ENCODE results near the gene SLC17A5. TPM values are rescaled to one million over a fixed set of nuclear protein-coding genes. Genes with fewer than 3 reads are reported as not detected.

Gene SLC17A5
- total RNA-seq, 2 experiments from 2014 or later = 4.2 to 5.0 TPM

- Mint-ChIP-seq H3K9me3 (no peaks in the 10 kb centered on the region), H3K36me3 (ENCODE audit: low read depth) (peaks cover 1% of the 10 kb centered on the region), H3K27ac (peak overlapping the region; percentile 28), H3K4me1 (ENCODE audit: low read depth) (peaks cover 31% of the 10 kb centered on the region), H3K4me3 (peak overlapping the region; percentile 87), H3K27me3 (no peaks in the 10 kb centered on the region)
- DNase-seq (no peak), ATAC-seq (no peak)
- no peak for TF ChIP-seq CTCF (IDR thresholded peaks at IDR 0.05)
- ChIA-PET POLR2A (interaction anchor here (0.5 to 4.5 kb wide), 5 partner anchors 23 to 204 kb away, joined by 3 to 78 read pairs (median 15); partner anchors contain the start of genes CGAS, EEF1A1 and MTO1), CTCF (interaction anchor here (1.1 to 1.6 kb wide), 2 partner anchors 71 to 78 kb away, joined by 3 to 10 read pairs; no protein-coding TSS in a partner anchor)
- intact Hi-C loops (cut with micrococcal nuclease) = no loop called here
Observed at GRCh38 chr6:73655341-73655917, 1.6 kb upstream of the SLC17A5 start.

- ATAC-seq = peak; percentile 50
Observed at GRCh38 chr6:73652637-73653570, 888 bp downstream of the SLC17A5 start.

GRCh38 chr6:73649783-73650182 lies 4.0 kb downstream of the SLC17A5 start:
- Mint-ChIP-seq H3K36me3 (ENCODE audit: low read depth) (peaks cover 5% of the 10 kb centered on the region), H3K4me3 (no peak overlapping the region), H3K4me1 (ENCODE audit: low read depth) (peaks cover 17% of the 10 kb centered on the region), H3K9me3 (no peaks in the 10 kb centered on the region), H3K27me3 (no peaks in the 10 kb centered on the region), H3K27ac (no peak overlapping the region)
- TF ChIP-seq CTCF (IDR thresholded peaks at IDR 0.05) = no peak
- ChIA-PET POLR2A (no interaction called here), CTCF (no interaction called here)
- no peak for DNase-seq
- intact Hi-C loops (cut with micrococcal nuclease) = loop anchor here (5.0 kb wide), 1 partner anchor 127 kb away; the partner anchor contains the start of gene EEF1A1
- ATAC-seq = no peak

More at GRCh38 chr6:73652637-73653570, 888 bp downstream of the SLC17A5 start:
- peak; percentile 59 for TF ChIP-seq CTCF (IDR thresholded peaks at IDR 0.05)
- POLR2A ChIA-PET = interaction anchor here (1.1 to 4.5 kb wide), 10 partner anchors 10 to 202 kb away, joined by 3 to 78 read pairs (median 8); partner anchors contain the start of genes CGAS, EEF1A1 and MTO1
- peaks cover 31% of the 10 kb centered on the region for H3K4me1 Mint-ChIP-seq (ENCODE audit: low read depth)
- no peaks in the 10 kb centered on the region for H3K27me3 Mint-ChIP-seq
- peak overlapping the region; percentile 92 for H3K27ac Mint-ChIP-seq
- peak; percentile 79 for DNase-seq
- H3K36me3 Mint-ChIP-seq (ENCODE audit: low read depth) = peaks cover 5% of the 10 kb centered on the region
- peak overlapping the region; percentile 87 for H3K4me3 Mint-ChIP-seq
- CTCF ChIA-PET = interaction anchor here (0.6 to 3.0 kb wide), 31 partner anchors 9 to 344 kb away, joined by 3 to 15 read pairs (median 4); partner anchors contain the start of genes EEF1A1 and MTO1
- intact Hi-C loops (cut with micrococcal nuclease) = loop anchor here (5.0 kb wide), 1 partner anchor 131 kb away; the partner anchor contains the start of gene EEF1A1
- H3K9me3 Mint-ChIP-seq = no peaks in the 10 kb centered on the region

GRCh38 chr6:73648166-73648565 lies 5.6 kb downstream of the SLC17A5 start:
- CTCF ChIA-PET = interaction anchor here (1.5 kb wide), 1 partner anchor 121 kb away, joined by 4 read pairs; no protein-coding TSS in a partner anchor

More at GRCh38 chr6:73648166-73648565, 5.6 kb downstream of the SLC17A5 start:
- intact Hi-C loops (cut with micrococcal nuclease) = no loop called here
- Mint-ChIP-seq H3K36me3 (ENCODE audit: low read depth) (peaks cover 5% of the 10 kb centered on the region), H3K4me1 (ENCODE audit: low read depth) (peaks cover 18% of the 10 kb centered on the region), H3K27ac (no peak overlapping the region), H3K4me3 (no peak overlapping the region), H3K27me3 (no peaks in the 10 kb centered on the region), H3K9me3 (no peaks in the 10 kb centered on the region)
- POLR2A ChIA-PET = interaction anchor here (1.0 to 1.1 kb wide), 2 partner anchors 128 to 134 kb away, joined by 4 read pairs; partner anchors contain the start of gene EEF1A1
- ATAC-seq (no peak), DNase-seq (no peak)
- TF ChIP-seq CTCF (IDR thresholded peaks at IDR 0.05) = no peak
